Stomach (tissue), 4 donors: ENCODE measurements around the gene TRAPPC2L.

ENCODE experiments used
- EP300 ChIP-seq: sonication (generic); formaldehyde crosslinking; IDR thresholded peaks from one replicate; pipeline ENCODE4 v1.6.1; 2017; ENCODE audit warnings: antibody characterized with exemption
- POLR2A ChIP-seq, 4 donors: fragments of 450-650 bp; IDR thresholded peaks; one replicate each; pipeline ENCODE4 v1.6.1; 2016; ENCODE audit warnings: antibody characterized with exemption in 4 of 4, control low read depth in 2 of 4, mild to moderate bottlenecking in 1 of 4, moderate library complexity in 1 of 4
- TF ChIP-seq, protein P1 (sequence below), 7 experiments: fragments of 450-650 bp in 4 of 7; fragments of 200-600 bp in 3 of 7; sonication (generic) in 3 of 7; IDR thresholded peaks; one replicate each; pipeline ENCODE4 v1.5.1; 2016 to 2019; ENCODE audit warnings: antibody characterized with exemption in 7 of 7, control low read depth in 2 of 7, mild to moderate bottlenecking in 1 of 7

DNA sequence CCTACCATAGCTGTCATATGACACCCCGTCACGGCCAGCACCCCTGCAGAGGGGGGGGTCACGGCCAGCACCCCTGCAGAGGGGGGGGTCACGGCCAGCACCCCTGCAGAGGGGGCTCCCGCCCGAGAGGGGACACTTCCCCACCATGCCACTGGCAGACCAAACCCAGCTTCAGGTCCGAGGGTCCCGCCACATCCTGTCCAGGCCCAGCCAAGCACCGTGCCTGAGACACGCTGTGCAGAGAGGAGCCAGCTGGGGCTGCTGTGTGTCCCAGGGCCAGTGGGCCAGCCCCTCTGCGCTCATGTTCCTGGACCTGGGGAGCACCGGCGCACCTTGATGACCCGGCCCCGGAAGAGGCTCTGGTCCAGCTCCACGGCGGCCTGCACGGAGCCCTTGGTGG, 7.6 kb downstream of the TRAPPC2L start:
- no peak for TF ChIP-seq POLR2A (IDR thresholded peaks at IDR 0.05)
- TF ChIP-seq, protein P1, sequence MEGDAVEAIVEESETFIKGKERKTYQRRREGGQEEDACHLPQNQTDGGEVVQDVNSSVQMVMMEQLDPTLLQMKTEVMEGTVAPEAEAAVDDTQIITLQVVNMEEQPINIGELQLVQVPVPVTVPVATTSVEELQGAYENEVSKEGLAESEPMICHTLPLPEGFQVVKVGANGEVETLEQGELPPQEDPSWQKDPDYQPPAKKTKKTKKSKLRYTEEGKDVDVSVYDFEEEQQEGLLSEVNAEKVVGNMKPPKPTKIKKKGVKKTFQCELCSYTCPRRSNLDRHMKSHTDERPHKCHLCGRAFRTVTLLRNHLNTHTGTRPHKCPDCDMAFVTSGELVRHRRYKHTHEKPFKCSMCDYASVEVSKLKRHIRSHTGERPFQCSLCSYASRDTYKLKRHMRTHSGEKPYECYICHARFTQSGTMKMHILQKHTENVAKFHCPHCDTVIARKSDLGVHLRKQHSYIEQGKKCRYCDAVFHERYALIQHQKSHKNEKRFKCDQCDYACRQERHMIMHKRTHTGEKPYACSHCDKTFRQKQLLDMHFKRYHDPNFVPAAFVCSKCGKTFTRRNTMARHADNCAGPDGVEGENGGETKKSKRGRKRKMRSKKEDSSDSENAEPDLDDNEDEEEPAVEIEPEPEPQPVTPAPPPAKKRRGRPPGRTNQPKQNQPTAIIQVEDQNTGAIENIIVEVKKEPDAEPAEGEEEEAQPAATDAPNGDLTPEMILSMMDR (IDR thresholded peaks at IDR 0.05): no peak
- TF ChIP-seq EP300: no peak
